GM21381 (cell line): ENCODE results near the gene HADHA.
A peak's percentile ranks its signal among the peaks of the same experiment; 100 is the strongest.

Experiments
- ATAC-seq: cut with Tn5 transposase; IDR thresholded peaks from one replicate; pipeline ENCODE4 v1.9.1; 2021; ENCODE audit warnings: mild to moderate bottlenecking, moderate library complexity; ENCODE audit not compliant: unreplicated experiment

HADHA gene

GRCh38 chr2:26245810-26246209 is 1.4 kb upstream of the HADHA start:
- peak; percentile 54 for ATAC-seq

DNA sequence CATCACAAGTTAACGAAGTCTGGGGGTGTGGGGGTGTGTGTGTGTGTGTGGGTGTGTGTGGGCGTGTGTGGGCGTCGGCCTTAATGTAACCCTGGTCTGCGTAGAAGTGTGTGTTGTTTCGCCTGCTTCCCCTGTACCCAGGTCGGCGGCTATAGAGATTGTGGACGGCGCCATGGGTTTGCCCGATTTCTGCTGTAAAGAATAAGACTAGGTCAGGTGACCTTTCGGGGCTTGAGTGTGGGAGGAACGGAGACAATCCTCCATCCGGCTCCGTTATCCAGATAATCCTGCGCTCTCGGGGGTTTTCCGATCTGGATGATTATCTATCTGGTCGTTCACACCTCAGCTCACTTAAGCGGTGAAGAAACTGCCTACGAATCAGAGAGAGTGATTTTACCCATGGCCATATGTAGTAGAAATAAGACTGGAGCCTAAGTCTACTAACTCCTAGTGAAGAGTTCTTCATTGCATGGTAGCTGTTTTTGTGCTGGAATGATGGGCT is 850 bp upstream of the HADHA start:
- peak; percentile 6 for ATAC-seq

DNA sequence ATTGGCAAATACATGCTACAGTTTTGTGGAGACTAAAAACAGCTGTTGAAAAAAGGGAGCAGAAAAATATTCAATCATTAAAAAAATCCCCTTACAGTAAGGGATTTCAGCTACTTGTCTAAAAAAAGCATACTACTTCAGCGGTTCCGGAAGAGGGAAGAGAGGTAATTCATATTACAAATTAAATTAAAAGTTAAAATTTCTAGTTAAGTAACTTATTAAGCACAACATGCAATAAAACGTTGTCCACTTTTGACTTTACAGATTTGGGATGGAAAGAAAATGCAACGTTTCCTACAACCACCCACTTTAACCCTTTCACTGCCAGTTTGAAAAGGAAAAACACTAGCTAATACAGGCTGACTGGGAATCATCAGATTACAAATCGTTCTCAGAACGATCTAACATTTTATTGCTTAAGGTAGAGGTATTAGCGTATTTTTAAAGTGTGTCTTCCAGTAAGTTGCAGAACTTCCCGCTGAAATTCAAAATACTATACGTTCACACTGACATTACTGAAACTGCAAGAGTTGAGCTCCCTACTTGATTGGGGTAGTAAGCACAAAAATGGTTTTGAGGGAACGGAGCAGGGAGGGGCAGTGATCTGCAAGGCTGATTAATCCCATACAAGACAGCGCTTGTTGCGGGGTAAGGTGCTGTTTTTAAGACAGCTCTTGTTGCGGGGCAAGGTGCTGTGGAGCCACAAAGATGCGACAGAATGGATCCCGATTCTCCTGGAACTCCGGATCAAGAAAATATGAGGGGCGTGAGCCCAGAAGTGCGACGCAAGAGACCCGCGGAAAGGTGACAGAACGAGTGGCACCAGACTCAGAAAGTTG is 743 bp downstream of the HADHA start:
- no peak for ATAC-seq

GRCh38 chr2:26241928-26242436 is 2.5 kb downstream of the HADHA start:
- no peak for ATAC-seq

DNA sequence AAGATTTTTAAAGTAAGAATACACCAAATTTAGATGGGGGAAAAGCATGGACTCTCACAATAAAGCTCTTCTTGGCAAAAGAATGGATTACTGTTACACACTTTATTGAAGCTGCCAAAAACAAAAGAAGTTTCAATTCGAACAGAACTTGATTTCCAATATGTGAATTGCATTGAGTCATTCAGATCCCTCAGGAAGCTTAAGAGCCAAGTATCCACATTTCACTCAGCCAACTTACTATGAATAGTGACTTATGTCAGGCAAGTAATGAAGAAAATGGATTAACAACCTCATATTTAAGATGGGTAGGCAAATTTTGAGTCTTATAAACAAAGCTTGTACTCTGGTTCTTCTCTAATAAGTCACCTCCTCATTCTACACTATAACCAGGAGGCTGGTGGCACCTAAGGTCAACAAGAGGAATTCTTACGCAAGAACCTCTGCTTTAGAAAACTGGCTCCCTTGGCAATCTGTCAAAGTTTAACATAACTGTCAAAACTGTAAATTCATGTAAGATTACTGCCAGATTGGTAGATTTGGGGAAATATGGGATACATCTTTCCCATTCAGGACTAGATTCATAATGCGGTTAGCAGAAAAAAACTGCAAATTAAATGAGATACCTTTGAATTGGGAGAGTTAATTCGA is 6.0 kb downstream of the HADHA start:
- ATAC-seq, result no peak

- no peak for ATAC-seq
Measured at GRCh38 chr2:26237868-26238267, 6.6 kb downstream of the HADHA start.

DNA sequence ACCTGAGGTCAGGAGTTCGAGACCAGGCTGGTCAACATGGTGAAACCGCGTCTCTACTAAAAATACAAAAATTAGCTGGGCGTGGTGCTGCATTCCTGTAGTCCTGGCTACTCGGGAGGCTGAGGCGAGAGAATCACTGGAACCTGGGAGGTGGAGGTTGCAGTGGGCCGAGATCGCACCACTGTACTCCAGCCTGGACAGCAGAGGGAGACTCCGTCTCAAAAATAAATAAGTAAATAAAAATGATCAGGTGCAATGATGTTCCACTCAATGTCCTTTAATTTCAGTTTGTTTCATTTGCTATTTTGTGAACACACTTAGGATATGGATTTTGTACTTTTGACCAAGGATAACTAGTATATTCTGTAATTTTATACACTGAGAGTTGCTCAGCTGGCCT is 9.3 kb downstream of the HADHA start:
- ATAC-seq, result no peak

- no peak for ATAC-seq
Measured at GRCh38 chr2:26230806-26231205, 13.6 kb downstream of the HADHA start.

- ATAC-seq, result no peak
Measured at GRCh38 chr2:26229595-26229994, 14.8 kb downstream of the HADHA start.

DNA sequence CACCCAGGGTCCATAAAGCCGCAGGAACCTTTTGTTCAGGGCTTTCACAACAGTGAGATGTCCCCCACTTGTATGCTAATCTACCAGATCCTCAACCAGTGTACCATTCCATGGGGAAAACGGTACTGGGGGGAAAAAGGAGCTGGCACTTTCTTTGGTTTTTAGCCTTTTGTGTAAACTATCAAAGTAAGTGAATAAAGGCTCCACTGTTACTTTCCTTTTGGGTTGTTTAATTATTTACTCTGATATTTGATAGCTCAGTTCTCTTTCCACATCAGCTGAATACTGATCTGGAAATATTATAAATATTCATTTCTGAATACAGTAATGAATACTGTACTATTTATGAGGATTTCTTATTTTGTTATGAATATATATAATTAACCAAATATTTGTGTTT is 20.3 kb downstream of the HADHA start:
- no peak for ATAC-seq

- ATAC-seq, result no peak
Measured at GRCh38 chr2:26223018-26223417, 21.4 kb downstream of the HADHA start.

- no peak for ATAC-seq
Measured at GRCh38 chr2:26217720-26218119, 26.7 kb downstream of the HADHA start.

GRCh38 chr2:26216587-26216986 is 27.8 kb downstream of the HADHA start:
- no peak for ATAC-seq

- ATAC-seq, result no peak
Measured at GRCh38 chr2:26215833-26216232, 28.6 kb downstream of the HADHA start.

DNA sequence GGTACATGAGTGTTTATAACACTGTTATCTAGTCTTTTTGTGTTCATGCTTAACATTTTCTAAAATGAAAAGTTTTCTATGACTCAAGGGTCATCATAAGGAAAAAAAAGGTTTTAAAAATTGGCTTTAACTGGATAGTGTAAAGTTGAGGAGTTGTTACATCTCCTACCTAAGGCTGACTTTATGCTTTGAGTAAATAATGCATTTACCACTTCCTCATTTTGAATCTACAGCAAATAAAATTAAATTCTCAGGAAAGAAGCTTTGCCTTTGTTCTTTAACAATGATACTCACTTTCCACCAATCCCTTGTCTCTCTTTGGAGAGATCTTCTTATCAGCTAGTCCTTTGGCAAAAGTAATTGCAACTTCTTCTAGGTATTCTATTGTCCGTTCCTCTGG is 29.7 kb downstream of the HADHA start:
- ATAC-seq, result no peak

DNA sequence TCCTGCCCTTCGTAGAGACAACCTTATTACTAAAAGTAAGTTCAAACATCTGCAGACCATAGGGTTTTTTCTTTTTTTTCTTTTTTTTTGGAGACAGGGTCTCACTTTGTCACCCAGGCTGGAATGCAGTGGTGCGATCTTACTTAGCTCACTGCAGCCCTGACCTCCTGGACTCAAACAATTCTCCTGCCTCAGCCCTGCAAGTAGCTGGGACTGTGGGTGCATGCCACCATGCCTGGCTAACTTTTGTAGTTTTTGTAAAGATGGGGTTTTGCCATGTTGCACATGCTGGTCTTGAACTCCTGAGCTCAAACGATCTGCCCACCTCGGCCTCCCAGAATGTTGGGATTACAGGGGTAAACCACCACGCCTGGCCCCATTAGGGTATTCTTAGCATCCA is 32.4 kb downstream of the HADHA start:
- no peak for ATAC-seq

DNA sequence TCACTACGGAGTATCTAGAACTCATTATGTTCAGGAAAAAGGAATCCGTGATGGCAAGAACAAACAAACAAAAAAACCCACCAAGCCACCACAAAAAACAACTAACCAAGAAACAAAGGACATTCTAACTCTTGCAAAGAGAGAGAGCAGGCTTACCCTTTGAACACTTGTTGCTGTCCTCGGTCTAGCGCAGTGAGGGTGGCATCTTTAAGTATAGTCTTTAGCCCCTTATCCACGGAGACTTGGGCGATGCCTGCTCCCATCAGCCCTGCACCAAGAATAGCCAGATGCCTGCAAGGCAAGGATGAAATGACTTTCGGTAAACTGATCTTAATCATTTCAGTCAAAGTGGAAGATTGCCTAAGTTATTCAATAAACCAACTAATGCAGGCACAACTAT is 40.5 kb downstream of the HADHA start:
- no peak for ATAC-seq

- ATAC-seq, result no peak
Measured at GRCh38 chr2:26202981-26203490, 41.4 kb downstream of the HADHA start.

- no peak for ATAC-seq
Measured at GRCh38 chr2:26197516-26197915, 46.9 kb downstream of the HADHA start.

DNA sequence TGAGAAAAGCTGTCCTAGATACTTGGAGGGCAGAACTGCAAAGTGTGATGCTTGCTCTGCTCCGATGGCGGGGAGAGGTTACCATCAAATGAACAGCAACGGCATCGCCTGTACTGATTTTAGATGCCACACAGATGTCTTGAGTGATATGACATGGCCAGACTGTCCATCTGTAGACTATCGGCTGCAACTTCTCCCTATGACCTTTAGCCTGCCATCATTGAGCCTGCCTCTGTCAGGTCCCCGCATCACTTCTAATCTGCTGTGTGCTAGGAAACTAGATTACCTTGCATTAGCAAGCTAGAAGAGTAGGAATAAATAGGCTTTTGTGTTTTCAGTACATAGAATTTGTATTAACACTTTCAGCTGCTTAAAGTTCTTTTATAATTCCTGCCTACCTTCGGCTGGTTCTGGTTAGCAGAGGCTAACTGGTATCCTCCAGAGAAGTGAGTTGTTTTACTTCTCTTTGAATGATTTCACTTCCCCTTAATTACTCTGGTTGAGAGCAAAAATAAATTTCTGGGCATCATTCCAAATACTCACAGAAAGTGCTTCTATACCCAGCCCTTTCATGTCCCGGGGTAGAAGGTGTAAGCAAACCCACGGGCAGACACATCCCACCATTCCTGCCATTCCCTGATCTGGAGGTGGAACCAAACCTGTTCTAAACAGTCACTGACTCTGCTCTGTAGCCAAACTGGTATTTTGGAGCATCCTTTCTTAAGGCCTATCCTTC is 47.6 kb downstream of the HADHA start:
- no peak for ATAC-seq
